ENCODE data around the gene MRPL27. TPM values are rescaled to one million over a fixed set of nuclear protein-coding genes. Genes with fewer than 3 reads are reported as not detected.
A peak's percentile ranks its signal among the peaks of the same experiment; 100 is the strongest.

Gene MRPL27
- total and polyA plus RNA-seq, 2 of the 4 experiments (the other 2 are of a cell fraction): 176 to 202 TPM

DNA sequence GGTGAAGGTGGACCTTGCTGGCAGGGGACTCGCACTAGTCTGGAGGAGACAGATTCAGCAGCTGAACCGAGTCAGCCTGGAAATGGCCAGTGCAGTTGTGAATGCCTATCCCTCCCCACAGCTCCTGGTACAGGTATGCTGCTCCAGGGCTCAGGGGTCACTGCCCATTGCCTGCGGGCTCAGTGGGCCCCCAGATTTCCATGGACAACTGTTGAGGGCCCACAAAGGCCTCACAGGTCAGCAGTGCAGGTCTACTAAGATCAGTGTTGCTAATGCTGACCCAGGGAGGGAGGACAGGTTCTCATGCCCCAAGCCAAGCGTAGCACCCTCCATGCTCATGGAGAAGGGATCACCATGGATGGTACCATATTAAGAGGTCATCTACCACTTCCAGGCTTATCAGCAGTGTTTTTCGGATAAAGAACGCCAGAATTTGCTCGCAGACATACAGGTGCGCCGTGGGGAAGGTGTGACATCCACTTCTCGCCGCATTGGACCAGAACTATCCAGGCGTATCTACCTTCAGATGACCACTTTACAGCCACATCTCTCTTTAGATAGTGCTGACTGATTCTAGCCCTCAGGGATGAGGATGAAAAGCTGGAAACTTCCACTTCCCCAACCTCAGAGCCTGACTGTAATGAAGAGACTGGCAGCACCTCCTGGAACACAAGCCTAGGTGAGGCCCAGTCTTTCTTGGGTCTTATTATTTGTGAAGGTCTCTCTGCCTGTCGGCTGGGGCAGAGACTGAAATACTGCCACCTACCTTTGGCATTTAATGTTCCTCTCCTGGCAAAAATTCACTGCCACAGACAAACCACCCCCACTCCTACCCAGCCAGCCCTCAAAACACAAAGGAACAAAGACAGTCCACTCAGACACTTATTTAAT is 7.6 kb upstream of the MRPL27 start:
- Histone ChIP-seq H3K4ac (ENCODE audit: low read depth, low read length) (no peak overlapping the region), H3K18ac (ENCODE audit: low read depth, low read length) (no peak overlapping the region), H2BK15ac (ENCODE audit: low read depth, low read length) (no peak overlapping the region), H2AK9ac (replicated peaks; ENCODE audit: low read depth, low read length, poor library complexity) (peak overlapping the region; percentile 20), H3K23ac (ENCODE audit: low read depth, low read length) (no peak overlapping the region), H4K5ac (ENCODE audit: low read depth, low read length) (no peak overlapping the region), H3K27me3 (ENCODE audit: control insufficient read depth, insufficient read depth, low read length) (no peaks in the 10 kb centered on the region), H2BK120ac (ENCODE audit: low read depth, low read length) (no peak overlapping the region), H3K9ac (ENCODE audit: low read depth, low read length) (no peak overlapping the region), H2AFZ (replicated peaks; ENCODE audit: low read length, poor library complexity) (no peak overlapping the region), H3K4me1 (ENCODE audit: control insufficient read depth, insufficient read depth, low read length) (no peaks in the 10 kb centered on the region), H2AK5ac (ENCODE audit: low read depth, low read length) (no peak overlapping the region), H3K27ac (ENCODE audit: insufficient read depth, low read length) (no peak overlapping the region), H2BK20ac (ENCODE audit: low read depth, low read length) (no peak overlapping the region), H3K4me3 (ENCODE audit: insufficient read depth, low read depth, low read length) (no peak overlapping the region), H3K9me3 (ENCODE audit: control insufficient read depth, insufficient read depth, low read length) (no peaks in the 10 kb centered on the region), H4K91ac (ENCODE audit: insufficient read depth, low read depth, low read length) (no peak overlapping the region), H3K9me1 (ENCODE audit: insufficient read depth, low read length) (no peaks in the 10 kb centered on the region), H3K14ac (replicated peaks; ENCODE audit: low read depth, low read length) (no peak overlapping the region), H4K8ac (ENCODE audit: low read depth in 2 of 2, low read length in 2 of 2) (0 out of 4 replicates have a peak overlapping the region, but pooled peaks of 1 of the 2 experiments have one; percentile 8), H3K4me2 (ENCODE audit: low read depth, low read length) (no peak overlapping the region), H3K56ac (ENCODE audit: extremely low read depth, insufficient read depth, low read length) (no peak overlapping the region), H2BK5ac (ENCODE audit: low read depth, low read length, poor library complexity, severe bottlenecking) (no peak overlapping the region), H3K79me1 (ENCODE audit: low read depth in 1 of 2, low read length in 2 of 2) (peaks cover 10 to 28% of the 10 kb centered on the region in 2 experiments; a peak in 3 of 4 replicates), H4K20me1 (ENCODE audit: insufficient read depth, low read length) (peaks cover 27% of the 10 kb centered on the region), H3K36me3 (ENCODE audit: control insufficient read depth, insufficient read depth, low read length) (peaks cover 52% of the 10 kb centered on the region)
- CTCF ChIA-PET: no interaction called here
- in situ Hi-C loops (cut with MboI; ENCODE audit: low sequenced_read_pairs): no loop called here
- TF ChIP-seq POLR2A (IDR thresholded peaks at IDR 0.05; ENCODE audit: low read depth, low read length): peak; percentile 41; the same call in 1 of the 2 replicates
- TF ChIP-seq, protein P1, sequence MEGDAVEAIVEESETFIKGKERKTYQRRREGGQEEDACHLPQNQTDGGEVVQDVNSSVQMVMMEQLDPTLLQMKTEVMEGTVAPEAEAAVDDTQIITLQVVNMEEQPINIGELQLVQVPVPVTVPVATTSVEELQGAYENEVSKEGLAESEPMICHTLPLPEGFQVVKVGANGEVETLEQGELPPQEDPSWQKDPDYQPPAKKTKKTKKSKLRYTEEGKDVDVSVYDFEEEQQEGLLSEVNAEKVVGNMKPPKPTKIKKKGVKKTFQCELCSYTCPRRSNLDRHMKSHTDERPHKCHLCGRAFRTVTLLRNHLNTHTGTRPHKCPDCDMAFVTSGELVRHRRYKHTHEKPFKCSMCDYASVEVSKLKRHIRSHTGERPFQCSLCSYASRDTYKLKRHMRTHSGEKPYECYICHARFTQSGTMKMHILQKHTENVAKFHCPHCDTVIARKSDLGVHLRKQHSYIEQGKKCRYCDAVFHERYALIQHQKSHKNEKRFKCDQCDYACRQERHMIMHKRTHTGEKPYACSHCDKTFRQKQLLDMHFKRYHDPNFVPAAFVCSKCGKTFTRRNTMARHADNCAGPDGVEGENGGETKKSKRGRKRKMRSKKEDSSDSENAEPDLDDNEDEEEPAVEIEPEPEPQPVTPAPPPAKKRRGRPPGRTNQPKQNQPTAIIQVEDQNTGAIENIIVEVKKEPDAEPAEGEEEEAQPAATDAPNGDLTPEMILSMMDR (conservative IDR thresholded peaks at IDR 0.05; ENCODE audit: low read depth, low read length): 0 out of 2 replicates have a peak, but pooled peaks have one; percentile 14
- TF ChIP-seq, protein P2, sequence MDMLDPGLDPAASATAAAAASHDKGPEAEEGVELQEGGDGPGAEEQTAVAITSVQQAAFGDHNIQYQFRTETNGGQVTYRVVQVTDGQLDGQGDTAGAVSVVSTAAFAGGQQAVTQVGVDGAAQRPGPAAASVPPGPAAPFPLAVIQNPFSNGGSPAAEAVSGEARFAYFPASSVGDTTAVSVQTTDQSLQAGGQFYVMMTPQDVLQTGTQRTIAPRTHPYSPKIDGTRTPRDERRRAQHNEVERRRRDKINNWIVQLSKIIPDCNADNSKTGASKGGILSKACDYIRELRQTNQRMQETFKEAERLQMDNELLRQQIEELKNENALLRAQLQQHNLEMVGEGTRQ (IDR thresholded peaks at IDR 0.05; ENCODE audit: low read depth, low read length): no peak
- TF ChIP-seq BHLHE40 (IDR thresholded peaks at IDR 0.05; ENCODE audit: low read depth, low read length): no peak
- no peak for DNase-seq
- POLR2A ChIA-PET (ENCODE audit: unreplicated experiment): no interaction called here
- ATAC-seq (ENCODE audit: low read depth): peak; percentile 19
- intact Hi-C loops (cut with micrococcal nuclease): no loop called here
- BruUV-seq (replicated peaks): no TSS peak
- 100% methylated on average over 1 of the region's 13 CpGs; no CpG with 5 or more reads in 1 of the 2 experiments for WGBS, 2 experiments (ENCODE audit: extremely low coverage in 2 of 2, insufficient read length in 1 of 2)
- dilution Hi-C loops (cut with HindIII; ENCODE audit: low sequenced_read_pairs, unreplicated experiment): no loop called here
